ENCODE data around the gene EVX1. TPM values are rescaled to one million over a fixed set of nuclear protein-coding genes. Genes with fewer than 3 reads are reported as not detected.

EVX1 gene
- total RNA-seq, 1 experiment from 2014 or later: not detected

- no peak overlapping the region for H3K9ac ChIP-seq (ENCODE audit: extremely low read depth, insufficient read length, low read length)
- Mint-ChIP-seq H3K9me3 (peaks cover 3 to 14% of the 10 kb centered on the region in 2 experiments; a peak in 2 of 5 replicates), H3K4me1 (peaks cover 3 to 10% of the 10 kb centered on the region in 2 experiments), H3K27me3 (ENCODE audit: low read depth) (peaks cover 100% of the 10 kb centered on the region), H3K27ac (no peak overlapping the region), H3K4me3 (no peak overlapping the region), H3K36me3 (ENCODE audit: insufficient read depth in 1 of 3, low read depth in 3 of 3) (no peaks in the 10 kb centered on the region; a peak in 1 of 7 replicates)
- no peak overlapping the region for H3K27ac ChIP-seq (ENCODE audit: insufficient read length, low read depth, low read length)
- H3K4me2 ChIP-seq (ENCODE audit: insufficient read depth, insufficient read length, low read length): no peak overlapping the region
- H2BK20ac ChIP-seq (ENCODE audit: low read depth, low read length, poor library complexity, severe bottlenecking): no peak overlapping the region
- no peak overlapping the region for H2BK5ac ChIP-seq (ENCODE audit: insufficient read length, low read length)
- H3K23me2 ChIP-seq (ENCODE audit: insufficient read length, low read depth, low read length, poor library complexity, severe bottlenecking): no peaks in the 10 kb centered on the region
- H3K9me3 ChIP-seq (ENCODE audit: control insufficient read depth, low read depth, low read length): no peaks in the 10 kb centered on the region
- no peak overlapping the region for H4K8ac ChIP-seq (replicated peaks; ENCODE audit: insufficient read length, low read depth, low read length)
- H4K20me1 ChIP-seq (ENCODE audit: control insufficient read depth, insufficient read depth, insufficient read length): no peaks in the 10 kb centered on the region
- H3K4me1 ChIP-seq (ENCODE audit: insufficient read depth, low read length): no peaks in the 10 kb centered on the region
- H2BK120ac ChIP-seq (ENCODE audit: low read depth, low read length, poor library complexity, severe bottlenecking): no peak overlapping the region
- H3T11ph ChIP-seq (ENCODE audit: low read length): no peak overlapping the region
- no peak overlapping the region for H3K23ac ChIP-seq (ENCODE audit: insufficient read length, low read depth, low read length)
- no CpG with 5 or more reads among the region's 29 CpGs for WGBS (ENCODE audit: extremely low coverage, insufficient read length, low lambda C conversion rate)
- no peak overlapping the region for H3K4ac ChIP-seq (ENCODE audit: low read depth, low read length)
- TF ChIP-seq CTCF (conservative IDR thresholded peaks at IDR 0.05): no peak
- H3K79me1 ChIP-seq (ENCODE audit: insufficient read depth, low read depth, low read length, poor library complexity, severe bottlenecking): no peaks in the 10 kb centered on the region
- H4K91ac ChIP-seq (ENCODE audit: insufficient read length, low read depth, low read length): no peak overlapping the region
- H3K79me2 ChIP-seq (ENCODE audit: insufficient read depth, low read length): no peaks in the 10 kb centered on the region
- DNase-seq: peak; percentile 43
- no peak overlapping the region for H2AK5ac ChIP-seq (ENCODE audit: insufficient read length, low read length)
- H3K14ac ChIP-seq (ENCODE audit: insufficient read depth, low read length): no peak overlapping the region
- H2AFZ ChIP-seq (ENCODE audit: low read length): no peak overlapping the region
- H2BK15ac ChIP-seq (ENCODE audit: low read depth, low read length): no peak overlapping the region
- no peak overlapping the region for H3K18ac ChIP-seq (ENCODE audit: insufficient read length, low read depth, low read length)
- H2BK12ac ChIP-seq (ENCODE audit: insufficient read length, low read depth, low read length): no peak overlapping the region
- no peak overlapping the region for H3K56ac ChIP-seq (ENCODE audit: insufficient read length, low read depth, low read length)
- H4K5ac ChIP-seq (ENCODE audit: insufficient read length, low read depth, low read length): no peak overlapping the region
- H3K27me3 ChIP-seq (ENCODE audit: insufficient read depth, low read length): peaks cover 92% of the 10 kb centered on the region
Measured at GRCh38 chr7:27193335-27194001, 49.1 kb upstream of the EVX1 start.
